Nucleus accumbens (tissue), 56 donors: ENCODE data around the gene TACR2.

ENCODE experiments used
- DNase-seq, 56 donors: peaks; one replicate each; lab custom pipeline; 2025; lab: John Stamatoyannopoulos, UW

The TACR2 gene

DNA sequence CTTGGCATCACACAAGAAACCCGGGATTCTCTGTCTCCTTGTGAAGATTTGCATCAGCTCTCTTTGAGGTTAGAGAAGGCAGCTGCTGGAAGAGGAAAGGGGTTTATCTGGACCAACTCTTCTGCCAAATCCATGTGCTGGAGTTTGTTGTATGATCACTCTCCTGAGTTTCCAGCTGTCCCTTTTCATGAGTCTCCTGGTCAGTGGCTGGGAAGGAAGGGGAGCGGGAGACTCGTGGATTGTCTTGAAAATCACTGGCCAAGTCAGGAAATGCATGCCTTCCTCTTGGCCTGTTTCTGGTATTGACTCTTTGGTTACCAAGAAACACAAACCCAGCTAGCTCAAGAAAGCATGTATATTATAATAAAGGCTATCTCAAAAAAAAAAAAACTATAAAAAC, 38.8 kb downstream of the TACR2 start:
- no peak for DNase-seq

DNA sequence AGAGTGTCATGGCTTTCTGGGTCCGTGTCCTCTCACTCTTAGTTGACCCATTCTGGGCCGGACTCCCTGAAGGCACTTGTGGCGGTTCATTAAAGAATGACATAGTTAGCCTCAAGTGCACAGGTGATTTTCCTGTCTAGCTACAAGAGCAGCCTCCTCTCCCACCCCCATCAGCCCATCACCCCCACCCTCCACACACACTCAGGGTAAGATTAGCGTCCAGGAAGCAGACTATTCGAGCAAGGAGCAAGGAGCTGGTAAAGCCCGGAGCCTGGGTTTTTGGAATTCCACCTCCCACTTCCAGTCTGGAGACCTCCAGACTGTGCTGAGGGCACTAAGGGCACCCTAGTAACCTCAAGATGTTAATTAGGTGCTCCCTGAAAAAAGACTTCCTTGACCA, 39.5 kb downstream of the TACR2 start:
- no peak for DNase-seq

- no peak for DNase-seq
Measured at GRCh38 chr10:69376662-69377061, 40.1 kb downstream of the TACR2 start.

- peak in 27 of 56 donors; percentile 12 to 82 (median 43) for DNase-seq
Measured at GRCh38 chr10:69375307-69376151, 41.2 kb downstream of the TACR2 start.

DNA sequence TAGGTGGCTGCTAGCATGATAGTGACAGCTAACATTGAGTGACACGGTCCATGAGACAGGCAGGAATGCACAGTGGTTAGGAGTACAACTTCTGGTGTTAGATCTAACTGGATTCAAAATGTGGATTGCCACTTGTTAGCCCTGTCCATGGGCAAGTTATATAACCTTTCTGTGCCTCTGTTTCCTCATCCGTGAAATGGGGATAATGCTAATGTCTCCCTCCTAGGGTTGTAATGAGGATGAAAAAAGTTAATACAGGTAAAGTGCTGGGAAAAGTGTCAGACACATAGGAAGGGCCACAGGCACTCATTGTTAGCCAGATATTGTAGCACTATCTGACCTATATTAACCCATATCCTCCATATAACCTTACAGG, 41.8 kb downstream of the TACR2 start:
- DNase-seq: no peak

DNA sequence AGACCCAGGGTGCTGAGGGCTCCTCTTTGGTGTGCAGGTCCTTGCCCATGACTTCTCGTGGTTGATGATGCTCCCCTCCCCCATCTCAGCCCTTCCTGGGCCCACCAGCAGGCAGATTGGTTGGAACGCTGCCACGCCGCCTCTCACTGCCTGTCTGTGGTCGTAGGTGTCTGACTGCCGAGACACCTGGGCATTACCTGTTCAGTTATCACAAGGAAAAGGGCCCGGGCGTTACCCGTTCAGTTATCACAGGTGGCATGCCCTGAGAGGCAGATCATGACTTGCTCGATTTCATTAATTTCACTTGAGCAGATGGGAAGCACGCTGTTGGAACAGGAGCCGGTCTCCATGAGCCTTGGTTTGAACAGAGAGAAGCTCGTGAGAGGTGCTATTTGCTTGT, 42.5 kb downstream of the TACR2 start:
- DNase-seq: no peak

DNA sequence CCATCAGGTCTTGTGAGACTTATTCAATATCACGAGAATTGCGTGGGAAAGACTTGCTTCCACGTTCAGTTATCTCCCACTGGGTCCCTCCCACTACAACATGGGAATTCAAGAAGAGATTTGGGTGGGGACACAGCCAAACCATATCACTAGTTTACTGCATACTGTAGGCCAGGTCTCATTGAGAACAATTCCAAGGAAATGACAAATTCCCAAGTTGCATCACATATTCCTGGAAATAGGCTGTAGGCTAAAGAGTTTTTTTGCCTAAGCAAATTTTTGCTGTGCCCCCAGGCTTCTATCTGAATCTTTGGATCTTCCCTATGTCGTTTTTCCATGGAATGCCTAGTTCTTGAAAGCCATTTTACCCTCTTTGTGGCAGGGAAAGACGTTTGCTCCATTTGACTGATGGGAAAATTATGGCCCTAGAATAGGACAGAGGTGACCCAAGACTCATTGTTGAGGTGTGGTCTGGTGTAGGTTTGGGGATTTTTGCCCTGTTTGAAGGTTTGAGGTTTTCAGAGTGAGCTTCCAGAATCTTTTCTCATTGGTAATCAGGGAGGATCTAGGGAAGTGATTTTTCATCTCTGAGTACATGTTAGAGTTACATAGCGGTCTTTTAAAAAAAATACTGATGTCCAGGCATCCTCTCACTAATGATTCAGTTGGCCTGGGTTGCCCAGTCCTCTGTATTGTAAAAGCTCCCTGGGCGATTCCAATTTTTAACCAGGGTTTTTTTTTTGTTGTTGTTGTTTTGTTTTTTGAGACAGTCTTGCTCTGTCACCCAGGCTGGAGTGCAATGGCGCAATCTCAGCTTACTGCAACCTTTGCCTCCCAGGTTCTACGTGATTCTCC, 44.4 kb downstream of the TACR2 start:
- DNase-seq: no peak

DNA sequence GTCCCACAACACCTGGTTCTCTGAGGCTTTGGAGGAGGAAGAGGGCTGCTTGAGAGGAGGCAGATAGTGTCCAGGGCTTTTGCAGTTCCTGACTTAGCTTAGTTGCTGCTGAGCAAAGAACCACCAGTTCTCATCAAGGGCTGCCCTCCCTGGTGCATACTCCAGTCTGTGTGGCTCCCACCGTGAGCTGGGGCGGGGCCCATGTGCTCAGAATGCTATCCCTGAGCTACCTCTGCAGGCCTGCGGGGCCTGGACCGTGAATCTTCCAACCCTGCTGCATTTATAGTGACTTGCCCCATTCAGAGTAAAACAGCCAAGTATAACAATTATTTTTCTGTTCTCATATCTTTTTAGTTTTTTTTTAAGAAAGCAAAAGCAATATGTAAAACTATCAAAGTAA, 49.2 kb downstream of the TACR2 start:
- DNase-seq: no peak

DNA sequence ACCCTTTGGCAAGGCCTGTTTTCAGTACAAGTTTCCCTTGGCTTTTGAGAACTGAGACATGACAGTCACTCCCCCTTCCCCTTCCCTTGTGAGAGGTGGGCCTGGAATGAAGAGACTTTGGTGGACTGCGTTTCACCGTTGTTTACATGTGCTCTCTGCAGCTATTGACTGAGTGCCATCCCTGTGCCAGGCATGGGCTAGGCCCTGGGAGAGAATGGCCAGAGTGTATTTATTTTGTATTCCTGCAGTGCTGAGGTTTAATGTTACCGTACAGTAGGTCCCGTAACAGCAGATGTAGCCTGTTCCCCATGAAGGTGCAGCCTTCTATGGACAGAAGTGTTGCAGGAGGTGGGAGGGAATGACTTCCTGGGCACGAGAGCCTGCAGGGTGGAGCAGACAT, 50.0 kb downstream of the TACR2 start:
- DNase-seq: no peak

DNA sequence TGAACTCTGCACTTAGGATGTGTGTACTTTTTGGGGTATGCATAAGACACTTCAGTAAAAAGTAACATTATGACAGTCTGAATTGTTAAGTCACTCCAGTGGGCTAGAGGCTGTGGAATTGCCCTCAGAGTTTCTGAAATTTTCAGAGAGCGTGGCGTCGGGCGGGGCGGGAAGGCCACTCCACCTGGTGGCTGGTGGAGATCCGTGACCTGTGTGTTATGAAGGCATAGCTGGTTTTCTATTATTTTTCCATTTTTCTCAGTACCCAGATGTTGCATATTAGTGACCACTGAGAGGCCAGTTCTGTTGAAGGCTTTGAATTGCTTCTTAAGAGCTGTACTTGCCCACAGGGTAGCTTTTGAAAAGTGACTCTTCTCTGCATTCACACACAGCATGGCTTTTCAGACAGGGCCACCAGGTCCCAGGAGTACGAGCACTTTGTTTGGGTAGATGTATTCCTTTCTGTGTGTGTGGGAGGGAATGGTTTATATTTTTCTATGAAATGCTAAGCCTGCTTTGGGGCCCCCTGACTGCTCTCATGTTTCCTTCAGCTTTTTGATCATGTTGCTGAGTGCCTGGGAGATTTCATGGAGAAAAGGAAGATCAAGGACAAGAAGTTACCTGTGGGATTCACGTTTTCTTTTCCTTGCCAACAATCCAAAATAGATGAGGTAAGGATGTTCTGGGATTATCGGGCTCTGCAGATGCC, 52.3 kb downstream of the TACR2 start:
- DNase-seq: no peak

GRCh38 chr10:69363666-69364065, 53.1 kb downstream of the TACR2 start:
- DNase-seq: no peak

DNA sequence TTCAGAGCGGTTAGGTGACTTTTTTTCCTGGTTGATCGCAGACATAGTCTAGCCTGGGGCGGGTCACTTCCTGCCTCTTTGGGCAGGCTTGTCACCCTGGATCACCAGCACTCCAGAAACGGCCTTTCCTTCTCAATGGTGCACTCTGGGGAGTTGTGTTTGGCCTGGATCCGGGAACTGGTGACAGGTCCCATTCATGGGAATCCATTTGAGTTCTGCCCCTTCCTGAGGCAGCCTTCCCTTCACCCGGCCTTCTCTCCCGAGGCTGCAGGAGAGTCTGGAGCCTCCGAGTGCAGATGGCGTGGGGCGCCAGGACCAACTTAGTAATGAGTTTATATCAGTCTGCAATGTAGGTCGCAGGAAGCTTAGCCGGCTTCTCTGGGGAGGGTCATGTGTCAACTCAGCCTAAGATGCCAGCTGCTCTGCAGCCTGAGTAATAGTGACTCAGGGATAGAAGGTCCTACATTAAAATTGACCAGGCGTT, 54.2 kb downstream of the TACR2 start:
- no peak for DNase-seq

GRCh38 chr10:69361303-69361614, 55.5 kb downstream of the TACR2 start:
- no peak for DNase-seq

DNA sequence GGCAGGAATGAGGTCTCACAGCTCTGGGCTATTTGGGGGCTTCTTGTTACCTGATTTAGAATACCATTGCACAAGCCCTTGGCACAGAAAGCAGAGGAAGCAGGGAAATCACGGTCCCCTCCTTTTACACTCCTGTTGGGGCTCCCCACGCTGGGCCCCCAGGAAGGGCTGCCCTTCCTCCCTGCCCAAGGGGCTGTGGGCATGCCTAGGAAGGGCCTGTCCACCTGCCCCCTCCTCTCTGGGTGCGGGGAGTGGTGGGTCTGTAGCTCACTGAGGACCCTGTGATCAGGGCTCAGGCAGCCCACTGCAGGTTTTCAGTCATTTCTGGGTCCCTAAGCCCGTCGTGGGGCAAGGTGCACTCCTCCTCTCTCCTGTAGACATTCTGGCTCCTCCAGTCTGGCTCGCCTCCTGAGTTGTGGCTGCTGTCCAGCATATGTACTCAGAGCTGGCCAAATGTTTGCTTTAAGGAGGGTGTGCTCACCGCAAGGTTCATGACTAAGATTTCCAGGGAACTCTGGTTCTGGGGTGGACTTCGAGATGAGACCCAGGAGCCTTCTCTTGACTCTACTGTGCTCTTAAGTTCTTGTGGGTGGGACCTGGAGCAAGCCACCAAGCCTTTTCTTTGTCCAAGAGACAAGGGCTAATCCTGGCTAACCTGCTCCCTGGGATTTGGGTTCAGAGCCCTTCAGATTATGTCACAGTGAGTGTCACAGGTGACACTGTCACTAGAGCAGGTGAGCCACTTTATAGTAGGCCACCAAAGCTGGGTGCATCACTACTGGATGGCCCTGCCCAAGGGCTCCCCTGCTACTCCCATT, 56.0 kb downstream of the TACR2 start:
- DNase-seq: peak in 1 of 56 donors; percentile 20

GRCh38 chr10:69359594-69359993, 57.1 kb downstream of the TACR2 start:
- no peak for DNase-seq

DNA sequence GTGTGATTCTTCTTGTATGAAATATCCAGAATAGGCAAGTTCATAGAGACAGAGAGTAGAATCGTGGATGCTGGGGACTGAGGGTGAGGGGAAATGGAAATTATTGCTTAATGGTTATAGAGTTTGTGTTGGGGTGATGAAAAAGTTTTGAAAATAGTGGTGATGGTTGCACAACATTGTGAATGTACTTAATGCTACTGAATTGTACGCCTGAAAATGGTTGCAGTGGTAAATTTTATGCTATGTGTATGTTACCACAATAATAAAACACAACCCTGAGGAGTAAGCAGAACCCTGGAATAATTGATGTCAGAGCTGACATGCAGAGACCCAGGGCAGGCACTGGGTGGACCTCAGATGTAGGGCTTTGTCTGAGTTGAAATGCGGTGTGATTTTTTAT, 57.6 kb downstream of the TACR2 start:
- DNase-seq: no peak

DNA sequence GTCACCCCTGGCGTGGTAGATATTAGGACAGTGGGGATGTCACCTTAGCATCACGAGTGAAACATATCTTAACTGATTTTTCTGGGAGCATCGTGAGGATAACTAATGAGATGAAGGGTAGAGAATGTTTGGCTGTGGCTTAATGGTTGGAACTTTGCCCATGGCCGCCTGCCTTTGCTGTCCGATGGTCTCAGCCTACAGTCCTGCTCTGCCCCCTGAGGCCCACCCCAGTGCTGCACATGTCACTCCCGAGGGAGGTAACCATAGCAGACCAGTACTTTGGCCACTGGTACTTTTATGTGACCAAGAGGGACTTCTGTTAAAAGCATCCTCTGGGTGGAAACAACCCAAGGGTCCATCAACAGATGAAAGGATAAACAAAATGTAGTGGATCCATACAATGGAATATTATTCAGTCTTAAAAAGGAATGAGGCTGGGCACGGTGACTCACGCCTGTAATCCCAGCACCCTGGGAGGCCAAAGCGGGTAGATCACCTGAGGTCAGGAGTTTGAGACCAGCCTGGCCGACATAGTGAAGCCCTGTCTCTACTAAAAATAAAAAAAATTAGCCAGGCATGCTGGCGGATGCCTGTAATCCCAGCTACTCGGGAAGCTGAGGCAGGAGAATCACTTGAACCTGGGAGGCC, 58.4 kb downstream of the TACR2 start:
- DNase-seq: no peak

GRCh38 chr10:69356187-69356586, 60.5 kb downstream of the TACR2 start:
- no peak for DNase-seq

DNA sequence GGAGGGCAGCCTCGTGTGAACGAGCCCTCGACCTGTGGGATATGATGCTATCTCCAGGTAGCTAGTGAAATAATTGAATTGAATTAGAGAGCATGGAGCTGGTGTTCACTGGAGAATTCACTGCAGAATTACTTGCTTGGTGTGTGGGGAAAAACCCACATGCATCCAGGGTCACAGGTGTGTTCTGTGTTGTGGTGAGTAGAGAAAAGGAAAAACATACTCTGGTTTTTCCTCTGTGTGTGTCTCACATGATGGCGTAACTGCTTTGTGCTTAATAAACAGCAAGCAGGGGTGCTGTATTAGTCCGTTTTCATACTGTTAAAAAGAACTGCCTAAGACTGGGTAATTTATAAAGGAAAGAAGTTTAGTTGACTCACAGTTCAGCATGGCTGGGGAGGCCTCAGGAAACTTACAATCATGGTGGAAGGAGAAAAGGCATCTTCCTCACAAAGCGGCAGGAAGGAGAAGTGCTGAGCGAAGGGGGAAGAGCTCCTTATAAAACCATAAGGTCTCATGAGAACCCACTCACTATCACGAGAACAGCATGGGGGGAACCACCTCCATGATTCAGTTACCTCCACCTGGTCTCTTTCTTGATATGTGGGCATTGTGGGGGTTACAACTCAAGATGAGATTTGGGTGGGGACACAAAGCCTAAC, 62.6 kb downstream of the TACR2 start:
- no peak for DNase-seq
